Stomach (tissue), 9 donors: Measurements from ENCODE around the gene DPP6. TPM values are rescaled to one million over a fixed set of nuclear protein-coding genes. Genes with fewer than 3 reads are reported as not detected.

Experiments
- DNase-seq, 2 donors: peaks; one replicate each; pipeline versions ENCODE4 v3.0.0 to v3.0.0-alpha.2; 2013 to 2019
- H3K27ac ChIP-seq, 5 donors: fragments of 200-600 bp in 4 of 5; sonication (generic) in 4 of 5; one replicate each; pipeline ENCODE4 v1.5.1; 2013 to 2019; ENCODE audit warnings: mild to moderate bottlenecking in 1 of 5, moderate library complexity in 1 of 5
- H3K27me3 ChIP-seq, 3 donors: fragments of 200-600 bp; sonication (generic); one replicate each; pipeline ENCODE4 v1.5.1; 2017 to 2019; ENCODE audit warnings: mixed run types in 1 of 3
- H3K36me3 ChIP-seq, 4 donors: fragments of 200-600 bp; sonication (generic); 1 replicate in 3 of 4; 2 replicates in 1 of 4; pipeline ENCODE4 v1.5.1; 2016 to 2019
- H3K4me1 ChIP-seq, 4 donors: fragments of 200-600 bp; sonication (generic); one replicate each; pipeline ENCODE4 v1.5.1; 2016 to 2019
- H3K4me3 ChIP-seq, 4 donors: fragments of 200-600 bp; sonication (generic) in 3 of 4; one replicate each; pipeline ENCODE4 v1.5.1; 2016 to 2019; ENCODE audit warnings: mild to moderate bottlenecking in 1 of 4
- H3K9me3 ChIP-seq, 4 donors: fragments of 200-600 bp; sonication (generic); one replicate each; pipeline ENCODE4 v1.5.1; 2016 to 2019
- EP300 ChIP-seq: sonication (generic); formaldehyde crosslinking; IDR thresholded peaks from one replicate; pipeline ENCODE4 v1.6.1; 2017; ENCODE audit warnings: antibody characterized with exemption
- POLR2A ChIP-seq, 4 donors: fragments of 450-650 bp; IDR thresholded peaks; one replicate each; pipeline ENCODE4 v1.6.1; 2016; ENCODE audit warnings: antibody characterized with exemption in 4 of 4, control low read depth in 2 of 4, mild to moderate bottlenecking in 1 of 4, moderate library complexity in 1 of 4
- POLR2AphosphoS5 ChIP-seq, 3 donors: sonication (generic); formaldehyde crosslinking; IDR thresholded peaks; one replicate each; pipeline ENCODE4 v1.6.1; 2016; ENCODE audit warnings: antibody characterized with exemption in 3 of 3
- WGBS, 5 donors: extraction: QIAGEN DNeasy Blood & Tissue Kit in 3 of 5; methylation state at CpG; one replicate each; pipeline versions ENCODE4 v1.1.5 to v1.1.7; 2013 to 2018; 5-methylcytosine and 5-hydroxymethylcytosine counted together
- intact Hi-C: fragments of 100-400 bp; cut with DNase I; formaldehyde crosslinking; loops from one replicate; pipeline ENCODE4 v1.15.1; 2023; ENCODE audit warnings: low total_unique reads
- polyA plus RNA-seq, 3 donors: library from polyadenylated mRNA; stranded (reverse); fragments of 200-250 nt; gene quantifications; one replicate each; pipeline ENCODE4 v1.2.3, GENCODE V29; 2013
- total RNA-seq, 5 donors: library from RNA; depleted of rRNA; stranded (reverse); fragments of >200 nt; gene quantifications; one replicate each; pipeline versions ENCODE4 v1.1.0 to v1.2.3, GENCODE V29; 2014 to 2016
- TF ChIP-seq, protein P1 (sequence below), 7 experiments: fragments of 450-650 bp in 4 of 7; fragments of 200-600 bp in 3 of 7; sonication (generic) in 3 of 7; IDR thresholded peaks; one replicate each; pipeline ENCODE4 v1.5.1; 2016 to 2019; ENCODE audit warnings: antibody characterized with exemption in 7 of 7, control low read depth in 2 of 7, mild to moderate bottlenecking in 1 of 7
- donor health status: healthy with polysubstance abuse.
- donor health status: Bipolar disorder and iron deficiency.
- donor health status: healthy.

Gene DPP6
- total and polyA plus RNA-seq, 8 donors = 0.15 to 29.8 (median 4.9) TPM

DNA sequence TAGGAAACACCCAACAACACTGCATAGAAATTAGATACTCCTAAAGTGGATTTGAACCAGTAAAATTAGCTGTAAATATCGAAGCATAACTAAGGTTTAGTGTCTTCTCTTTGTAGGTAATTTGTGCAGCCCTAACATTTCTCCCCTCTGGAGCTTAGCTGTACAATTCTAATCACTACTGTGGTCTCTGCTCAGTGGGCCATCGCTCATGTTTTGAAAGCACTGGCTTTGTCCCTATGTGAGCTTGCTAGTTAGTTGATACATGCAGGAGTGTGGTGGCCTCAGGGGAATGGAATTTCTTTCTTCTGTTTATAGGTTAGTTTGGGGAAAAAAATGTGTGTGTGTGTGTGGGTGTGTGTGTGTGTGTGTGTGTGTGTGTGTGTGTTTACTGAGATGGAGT lies 373.1 kb downstream of the DPP6 start:
- intact Hi-C loops = no loop called here
- Histone ChIP-seq H3K36me3 (no peaks in the 10 kb centered on the region), H3K27me3 (no peaks in the 10 kb centered on the region), H3K4me1 (peaks cover 0 to 3% (median 0%) of the 10 kb centered on the region in 4 donors), H3K27ac (no peak overlapping the region), H3K9me3 (no peaks in the 10 kb centered on the region), H3K4me3 (no peak overlapping the region)
- DNase-seq = no peak
- WGBS, 5 donors = 57 to 75% (median 66%) methylated on average over 2 of the region's 2 CpGs
- no peak for TF ChIP-seq POLR2AphosphoS5 (IDR thresholded peaks at IDR 0.05)
- TF ChIP-seq EP300 = no peak
- no peak for TF ChIP-seq POLR2A (IDR thresholded peaks at IDR 0.05)
- TF ChIP-seq, protein P1, sequence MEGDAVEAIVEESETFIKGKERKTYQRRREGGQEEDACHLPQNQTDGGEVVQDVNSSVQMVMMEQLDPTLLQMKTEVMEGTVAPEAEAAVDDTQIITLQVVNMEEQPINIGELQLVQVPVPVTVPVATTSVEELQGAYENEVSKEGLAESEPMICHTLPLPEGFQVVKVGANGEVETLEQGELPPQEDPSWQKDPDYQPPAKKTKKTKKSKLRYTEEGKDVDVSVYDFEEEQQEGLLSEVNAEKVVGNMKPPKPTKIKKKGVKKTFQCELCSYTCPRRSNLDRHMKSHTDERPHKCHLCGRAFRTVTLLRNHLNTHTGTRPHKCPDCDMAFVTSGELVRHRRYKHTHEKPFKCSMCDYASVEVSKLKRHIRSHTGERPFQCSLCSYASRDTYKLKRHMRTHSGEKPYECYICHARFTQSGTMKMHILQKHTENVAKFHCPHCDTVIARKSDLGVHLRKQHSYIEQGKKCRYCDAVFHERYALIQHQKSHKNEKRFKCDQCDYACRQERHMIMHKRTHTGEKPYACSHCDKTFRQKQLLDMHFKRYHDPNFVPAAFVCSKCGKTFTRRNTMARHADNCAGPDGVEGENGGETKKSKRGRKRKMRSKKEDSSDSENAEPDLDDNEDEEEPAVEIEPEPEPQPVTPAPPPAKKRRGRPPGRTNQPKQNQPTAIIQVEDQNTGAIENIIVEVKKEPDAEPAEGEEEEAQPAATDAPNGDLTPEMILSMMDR (IDR thresholded peaks at IDR 0.05) = no peak

DNA sequence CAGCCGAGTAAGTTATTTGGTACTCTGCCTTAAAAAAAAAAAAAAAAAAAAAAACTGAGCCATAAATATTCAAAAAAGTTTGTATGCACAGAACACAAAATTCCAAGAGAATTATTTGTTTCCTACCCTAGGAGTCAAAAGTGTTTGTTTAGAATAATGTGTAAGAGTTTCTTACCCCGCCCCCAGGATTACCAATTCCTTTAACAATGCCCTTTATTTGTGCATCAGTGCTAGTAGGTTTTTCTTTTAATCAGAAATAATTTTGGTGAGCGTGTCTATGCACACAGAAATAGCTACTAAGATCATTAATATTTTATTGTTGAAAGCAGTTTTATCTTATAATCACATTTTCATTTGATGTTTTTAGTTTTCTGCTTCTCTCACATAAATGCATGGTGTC lies 374.6 kb downstream of the DPP6 start:
- no peaks in the 10 kb centered on the region for H3K27me3 ChIP-seq
- no peak overlapping the region for H3K27ac ChIP-seq
- H3K9me3 ChIP-seq = no peaks in the 10 kb centered on the region
- 66 to 84% (median 76%) methylated on average over 3 of the region's 3 CpGs for WGBS, 5 donors
- H3K4me3 ChIP-seq = no peak overlapping the region
- TF ChIP-seq, protein P1 (IDR thresholded peaks at IDR 0.05) = no peak
- no peak for TF ChIP-seq EP300
- no peak for TF ChIP-seq POLR2A (IDR thresholded peaks at IDR 0.05)
- TF ChIP-seq POLR2AphosphoS5 (IDR thresholded peaks at IDR 0.05) = no peak
- no peaks in the 10 kb centered on the region for H3K36me3 ChIP-seq
- DNase-seq = no peak
- intact Hi-C loops = no loop called here
- peaks cover 0 to 3% (median 0%) of the 10 kb centered on the region in 4 donors for H3K4me1 ChIP-seq

DNA sequence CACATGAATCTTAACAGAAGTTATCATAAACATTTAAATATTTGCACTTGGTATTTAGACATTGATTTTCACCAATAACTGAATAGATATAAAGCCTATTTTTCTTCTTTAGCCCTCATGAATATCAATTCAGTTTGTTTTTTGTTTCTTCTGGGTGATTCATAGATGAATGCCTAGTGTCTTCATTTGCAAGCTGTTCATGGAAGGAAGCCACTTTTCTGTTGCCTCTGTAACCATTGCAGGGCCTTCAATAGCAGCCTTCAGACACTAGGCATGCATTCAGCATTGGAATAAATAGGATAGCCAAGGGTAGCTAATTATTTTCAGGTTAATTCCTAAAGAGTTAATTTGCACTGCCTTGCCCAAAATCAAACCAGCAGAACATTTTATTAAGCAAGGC lies 375.3 kb downstream of the DPP6 start:
- Histone ChIP-seq H3K4me1 (peaks cover 0 to 3% (median 0%) of the 10 kb centered on the region in 4 donors), H3K36me3 (no peaks in the 10 kb centered on the region), H3K4me3 (no peak overlapping the region), H3K9me3 (no peaks in the 10 kb centered on the region), H3K27me3 (no peaks in the 10 kb centered on the region), H3K27ac (no peak overlapping the region)
- no peak for TF ChIP-seq POLR2A (IDR thresholded peaks at IDR 0.05)
- TF ChIP-seq EP300 = no peak
- TF ChIP-seq, protein P1 (IDR thresholded peaks at IDR 0.05) = no peak
- no peak for TF ChIP-seq POLR2AphosphoS5 (IDR thresholded peaks at IDR 0.05)
- DNase-seq = no peak
- intact Hi-C loops = no loop called here

DNA sequence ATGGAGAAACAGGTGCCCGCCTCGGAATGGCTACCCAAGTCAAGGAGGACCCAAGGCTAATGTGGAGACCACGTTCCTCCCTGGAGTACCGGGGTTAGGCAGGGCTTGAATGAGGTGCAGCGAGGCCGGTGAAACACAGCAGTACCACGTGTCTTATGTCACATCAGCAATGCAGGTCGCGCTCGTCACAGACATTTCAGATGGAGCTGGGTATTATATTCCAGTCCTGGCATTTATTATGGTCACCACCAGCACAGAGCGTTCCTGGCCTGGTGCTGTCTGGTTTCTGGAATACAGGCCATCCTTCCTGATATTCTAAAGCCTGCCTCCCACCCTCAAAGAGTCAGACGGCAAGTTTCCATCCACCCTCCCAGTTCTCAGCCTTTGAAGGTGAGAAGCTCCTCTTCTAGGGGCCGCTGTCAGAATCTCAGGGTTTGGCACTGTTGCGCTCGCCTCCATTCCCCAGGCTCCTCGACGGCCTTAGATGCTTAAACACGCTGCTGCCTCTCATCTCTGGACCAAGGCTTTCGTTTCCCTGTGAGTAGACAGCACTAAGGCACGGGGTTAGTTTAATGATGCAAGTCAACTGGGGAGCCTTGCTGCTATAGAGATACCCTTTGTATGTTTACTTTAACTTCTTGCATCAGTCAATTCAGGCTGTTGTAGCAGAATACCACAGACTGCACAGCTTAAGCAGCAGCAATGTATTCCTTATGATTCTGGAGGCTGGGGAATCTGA lies 377.6 kb downstream of the DPP6 start:
- intact Hi-C loops = no loop called here
- 72 to 83% (median 80%) methylated on average over 18 to 20 of the region's 20 CpGs for WGBS, 5 donors

DNA sequence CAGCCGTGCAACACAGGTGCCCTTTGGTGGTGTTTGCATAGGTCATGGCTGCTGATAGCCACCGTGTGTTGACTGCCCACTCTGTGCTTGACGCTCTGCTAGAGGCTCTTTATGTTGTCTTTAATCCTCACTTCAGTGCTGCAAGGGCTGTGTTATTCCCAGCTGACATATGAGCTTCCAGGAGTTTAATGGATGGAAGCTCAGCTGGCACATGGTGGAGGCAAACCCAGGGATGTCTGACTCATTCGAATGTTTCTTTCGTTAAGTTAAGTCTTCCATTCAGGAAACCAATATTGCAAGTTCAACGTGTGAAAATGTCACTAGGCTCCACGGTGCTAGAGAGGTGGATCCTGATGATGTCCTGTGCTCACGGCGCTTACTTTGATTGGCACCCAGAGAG lies 378.4 kb downstream of the DPP6 start:
- no peak overlapping the region for H3K27ac ChIP-seq
- TF ChIP-seq, protein P1 (IDR thresholded peaks at IDR 0.05) = no peak
- TF ChIP-seq POLR2A (IDR thresholded peaks at IDR 0.05) = no peak
- TF ChIP-seq POLR2AphosphoS5 (IDR thresholded peaks at IDR 0.05) = no peak
- no peak for TF ChIP-seq EP300
- H3K9me3 ChIP-seq = no peaks in the 10 kb centered on the region
- DNase-seq = no peak
- H3K27me3 ChIP-seq = no peaks in the 10 kb centered on the region
- no peak overlapping the region for H3K4me3 ChIP-seq
- intact Hi-C loops = no loop called here
- no peaks in the 10 kb centered on the region for H3K36me3 ChIP-seq
- no peaks in the 10 kb centered on the region for H3K4me1 ChIP-seq
- WGBS, 5 donors = 77 to 87% (median 80%) methylated on average over 9 of the region's 9 CpGs

More for the DNA sequence above, 377.6 kb downstream of the DPP6 start:
- Histone ChIP-seq H3K36me3 (no peaks in the 10 kb centered on the region), H3K4me3 (no peak overlapping the region), H3K9me3 (no peaks in the 10 kb centered on the region), H3K27ac (no peak overlapping the region), H3K27me3 (no peaks in the 10 kb centered on the region), H3K4me1 (no peaks in the 10 kb centered on the region)
- TF ChIP-seq POLR2AphosphoS5 (IDR thresholded peaks at IDR 0.05) = no peak
- TF ChIP-seq EP300 = no peak
- no peak for TF ChIP-seq POLR2A (IDR thresholded peaks at IDR 0.05)
- DNase-seq = no peak
